ENCODE measurements around the gene PHTF1.

- no peak for TF ChIP-seq CTCF (conservative IDR thresholded peaks at IDR 0.05)
- no peak for TF ChIP-seq ZFX (IDR thresholded peaks at IDR 0.05)
Observed at GRCh38 chr1:113780374-113781146, 21.3 kb upstream of the PHTF1 start.

All from C4-2B (cell line).